ENCODE data around the gene IFITM2. TPM values are rescaled to one million over a fixed set of nuclear protein-coding genes. Genes with fewer than 3 reads are reported as not detected.

The IFITM2 gene
- total RNA-seq, 1 experiment from 2014 or later, result 4.2 TPM

DNA sequence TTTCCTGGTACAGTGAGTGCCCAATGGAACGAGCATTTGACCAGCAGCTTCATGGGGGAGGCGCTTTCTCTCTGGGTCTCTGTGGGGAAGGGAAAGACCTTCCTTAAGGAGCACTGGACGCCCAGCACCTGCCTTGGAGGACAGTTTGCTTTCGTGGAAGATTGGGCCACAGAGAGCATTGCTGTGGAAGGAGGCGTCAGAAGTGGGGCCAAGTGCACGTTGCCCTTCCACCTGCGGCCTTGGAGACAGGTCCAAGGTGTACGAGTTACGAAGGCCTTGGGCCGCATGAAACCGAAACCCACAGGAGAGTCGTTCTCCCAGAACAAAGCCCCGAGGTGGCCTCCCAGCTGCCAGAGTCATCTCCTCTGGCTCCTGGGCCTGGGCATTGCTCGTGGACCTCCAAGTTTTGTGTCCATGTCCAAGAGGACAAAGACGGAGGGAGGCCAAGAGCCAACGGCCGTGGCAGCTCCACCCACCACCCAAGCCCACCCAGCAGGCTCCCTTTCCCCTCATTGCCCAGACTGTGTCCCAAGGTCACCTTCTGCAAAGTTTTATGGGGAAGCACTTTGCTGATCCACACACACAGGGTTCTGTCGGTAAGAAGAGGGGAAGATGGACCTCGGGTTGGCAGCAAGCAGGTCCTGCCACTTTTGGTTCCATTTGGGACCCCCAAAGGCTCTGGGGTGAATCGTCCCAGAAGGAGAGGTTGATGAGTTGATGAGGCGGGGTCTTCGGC, 35.3 kb upstream of the IFITM2 start:
- no peaks in the 10 kb centered on the region for H3K9me3 ChIP-seq (ENCODE audit: insufficient read depth, low read depth)
- no peaks in the 10 kb centered on the region for H3K79me2 ChIP-seq (ENCODE audit: low read depth)
- ChIA-PET POLR2A (ENCODE audit: unreplicated experiment) (no interaction called here), CTCF (no interaction called here)
- intact Hi-C loops (cut with micrococcal nuclease; ENCODE audit: unreplicated experiment), result no loop called here
- no peaks in the 10 kb centered on the region for H3K4me1 ChIP-seq (replicated peaks; ENCODE audit: insufficient read depth)
- no TSS peak for BruUV-seq (replicated peaks)
- H3K27ac ChIP-seq, result no peak overlapping the region
- H2AFZ ChIP-seq, result no peak overlapping the region
- no peaks in the 10 kb centered on the region for H3K9me2 ChIP-seq (ENCODE audit: insufficient read depth)
- H3F3A ChIP-seq (ENCODE audit: insufficient read depth, low read depth), result no peaks in the 10 kb centered on the region
- no peaks in the 10 kb centered on the region for H3K36me3 ChIP-seq (ENCODE audit: low read depth)
- H3K27me3 ChIP-seq (ENCODE audit: insufficient read depth, low read depth), result no peaks in the 10 kb centered on the region
- no peak overlapping the region for H3K4me3 ChIP-seq
- H4K20me1 ChIP-seq (ENCODE audit: insufficient read depth), result no peaks in the 10 kb centered on the region
- TF ChIP-seq, protein P1, sequence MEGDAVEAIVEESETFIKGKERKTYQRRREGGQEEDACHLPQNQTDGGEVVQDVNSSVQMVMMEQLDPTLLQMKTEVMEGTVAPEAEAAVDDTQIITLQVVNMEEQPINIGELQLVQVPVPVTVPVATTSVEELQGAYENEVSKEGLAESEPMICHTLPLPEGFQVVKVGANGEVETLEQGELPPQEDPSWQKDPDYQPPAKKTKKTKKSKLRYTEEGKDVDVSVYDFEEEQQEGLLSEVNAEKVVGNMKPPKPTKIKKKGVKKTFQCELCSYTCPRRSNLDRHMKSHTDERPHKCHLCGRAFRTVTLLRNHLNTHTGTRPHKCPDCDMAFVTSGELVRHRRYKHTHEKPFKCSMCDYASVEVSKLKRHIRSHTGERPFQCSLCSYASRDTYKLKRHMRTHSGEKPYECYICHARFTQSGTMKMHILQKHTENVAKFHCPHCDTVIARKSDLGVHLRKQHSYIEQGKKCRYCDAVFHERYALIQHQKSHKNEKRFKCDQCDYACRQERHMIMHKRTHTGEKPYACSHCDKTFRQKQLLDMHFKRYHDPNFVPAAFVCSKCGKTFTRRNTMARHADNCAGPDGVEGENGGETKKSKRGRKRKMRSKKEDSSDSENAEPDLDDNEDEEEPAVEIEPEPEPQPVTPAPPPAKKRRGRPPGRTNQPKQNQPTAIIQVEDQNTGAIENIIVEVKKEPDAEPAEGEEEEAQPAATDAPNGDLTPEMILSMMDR (conservative IDR thresholded peaks at IDR 0.05), result no peak
- no peak for TF ChIP-seq EZH2 (IDR thresholded peaks at IDR 0.05; ENCODE audit: low read depth)
- no peak for DNase-seq
- no peak overlapping the region for H3K4me2 ChIP-seq

DNA sequence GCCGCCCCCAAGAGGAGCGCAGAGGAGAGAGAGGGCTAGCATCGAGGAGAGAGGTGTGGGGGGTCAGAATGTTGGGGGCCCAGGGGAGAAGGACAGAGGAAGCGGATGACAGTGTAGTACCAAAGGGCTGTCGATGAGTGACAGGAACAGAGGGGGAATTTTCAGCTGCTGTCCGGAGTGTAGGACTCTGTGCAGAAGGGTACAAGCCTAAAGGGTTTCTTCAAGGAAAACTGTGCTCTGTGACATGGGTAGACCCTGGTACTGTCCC, 34.8 kb upstream of the IFITM2 start:
- no peak overlapping the region for H2AFZ ChIP-seq
- POLR2A ChIA-PET (ENCODE audit: unreplicated experiment), result no interaction called here
- DNase-seq, result no peak
- intact Hi-C loops (cut with micrococcal nuclease; ENCODE audit: unreplicated experiment), result no loop called here
- CTCF ChIA-PET, result no interaction called here
- no peaks in the 10 kb centered on the region for H3K9me2 ChIP-seq (ENCODE audit: insufficient read depth)
- no peak overlapping the region for H3K27ac ChIP-seq
- no peak overlapping the region for H3K4me2 ChIP-seq
- no peaks in the 10 kb centered on the region for H3K27me3 ChIP-seq (ENCODE audit: insufficient read depth, low read depth)
- no peak overlapping the region for H3K4me3 ChIP-seq
- no TSS peak for BruUV-seq (replicated peaks)
- H3K4me1 ChIP-seq (replicated peaks; ENCODE audit: insufficient read depth), result no peaks in the 10 kb centered on the region
- H4K20me1 ChIP-seq (ENCODE audit: insufficient read depth), result no peaks in the 10 kb centered on the region
- no peaks in the 10 kb centered on the region for H3F3A ChIP-seq (ENCODE audit: insufficient read depth, low read depth)
- H3K9me3 ChIP-seq (ENCODE audit: insufficient read depth, low read depth), result no peaks in the 10 kb centered on the region
- TF ChIP-seq, protein P1 (conservative IDR thresholded peaks at IDR 0.05), result no peak
- TF ChIP-seq EZH2 (IDR thresholded peaks at IDR 0.05; ENCODE audit: low read depth), result no peak
- H3K36me3 ChIP-seq (ENCODE audit: low read depth), result no peaks in the 10 kb centered on the region
- no peaks in the 10 kb centered on the region for H3K79me2 ChIP-seq (ENCODE audit: low read depth)

GRCh38 chr11:276219-276618, 31.4 kb upstream of the IFITM2 start:
- Histone ChIP-seq H3K4me2 (no peak overlapping the region), H3K27ac (no peak overlapping the region), H3K4me3 (no peak overlapping the region), H3K27me3 (ENCODE audit: insufficient read depth, low read depth) (no peaks in the 10 kb centered on the region), H3K9me3 (ENCODE audit: insufficient read depth, low read depth) (no peaks in the 10 kb centered on the region), H4K20me1 (ENCODE audit: insufficient read depth) (no peaks in the 10 kb centered on the region), H2AFZ (no peak overlapping the region), H3F3A (ENCODE audit: insufficient read depth, low read depth) (no peaks in the 10 kb centered on the region), H3K4me1 (replicated peaks; ENCODE audit: insufficient read depth) (no peaks in the 10 kb centered on the region), H3K9me2 (ENCODE audit: insufficient read depth) (no peaks in the 10 kb centered on the region), H3K36me3 (ENCODE audit: low read depth) (no peaks in the 10 kb centered on the region), H3K79me2 (ENCODE audit: low read depth) (no peaks in the 10 kb centered on the region)
- ChIA-PET CTCF (no interaction called here), POLR2A (ENCODE audit: unreplicated experiment) (no interaction called here)
- BruUV-seq (replicated peaks), result no TSS peak
- intact Hi-C loops (cut with micrococcal nuclease; ENCODE audit: unreplicated experiment), result no loop called here
- DNase-seq, result no peak
- TF ChIP-seq, protein P1 (conservative IDR thresholded peaks at IDR 0.05), result no peak
- TF ChIP-seq EZH2 (IDR thresholded peaks at IDR 0.05; ENCODE audit: low read depth), result no peak

Measured in PC-9 (cell line).